PC-3 (cell line): ENCODE results near the gene EFCAB11. TPM values are rescaled to one million over a fixed set of nuclear protein-coding genes. Genes with fewer than 3 reads are reported as not detected.
A peak's percentile ranks its signal among the peaks of the same experiment; 100 is the strongest.

Experiments used
- ATAC-seq: fragments of 200-7000 bp; cut with Tn5 transposase; 2 replicates; pipeline ENCODE4 v1.9.1; 2020; ENCODE audit warnings: mild to moderate bottlenecking, moderate library complexity
- BruUV-seq: library from RNA; stranded (reverse); fragments of 400-500 nt; replicated peaks from 2 replicates; lab custom pipeline; 2021; lab: Mats Ljungman, UMichigan
- CTCF ChIA-PET: fragments of 300-600 bp; sonication (Branson Sonifier 250); formaldehyde crosslinking; loops from one replicate; lab custom pipeline; 2022; ENCODE audit warnings: antibody characterized with exemption; lab: Charles Lee
- POLR2A ChIA-PET: fragments of 300-600 bp; sonication (Branson Sonifier 250); formaldehyde crosslinking; loops from one replicate; lab custom pipeline; 2022; ENCODE audit warnings: antibody characterized with exemption; ENCODE audit not compliant: unreplicated experiment; lab: Charles Lee
- DNase-seq: peaks from one replicate; pipeline ENCODE4 v3.0.0-alpha.2; 2015
- H2AFZ ChIP-seq: fragments of 300-600 bp; sonication (generic); 2 replicates; pipeline ENCODE4 v1.6.0; 2016; ENCODE audit warnings: antibody characterized with exemption, low read length
- H3F3A ChIP-seq: fragments of 300-600 bp; sonication (generic); one replicate; pipeline ENCODE4 v1.6.0; 2017; ENCODE audit warnings: antibody characterized with exemption, low read length, control low read depth, mild to moderate bottlenecking; ENCODE audit not compliant: unreplicated experiment
- H3K27ac ChIP-seq: fragments of 300-600 bp; sonication (generic); 2 replicates; pipeline ENCODE4 v1.5.1; 2016; ENCODE audit warnings: mild to moderate bottlenecking, low read length
- H3K27me3 ChIP-seq: fragments of 300-600 bp; sonication (generic); 2 replicates; pipeline ENCODE4 v1.6.1; 2016; ENCODE audit warnings: low read length, mixed read lengths
- H3K36me3 ChIP-seq: fragments of 300-600 bp; sonication (generic); 2 replicates; pipeline ENCODE4 v1.6.1; 2016; ENCODE audit warnings: low read depth, mixed run types, low read length, mixed read lengths
- H3K4me1 ChIP-seq: fragments of 300-600 bp; sonication (generic); 2 replicates; pipeline ENCODE4 v1.5.1; 2016; ENCODE audit warnings: low read length; ENCODE audit not compliant: insufficient read depth
- H3K4me2 ChIP-seq: fragments of 300-600 bp; sonication (generic); 2 replicates; pipeline ENCODE4 v1.6.0; 2016; ENCODE audit warnings: low read length
- H3K4me3 ChIP-seq: fragments of 300-600 bp; sonication (generic); 2 replicates; pipeline ENCODE4 v1.5.1; 2016; ENCODE audit warnings: mild to moderate bottlenecking, low read length, mixed read lengths
- H3K79me2 ChIP-seq: fragments of 300-600 bp; sonication (generic); 2 replicates; pipeline ENCODE4 v1.6.1; 2017; ENCODE audit warnings: low read length, mixed read lengths
- H3K9ac ChIP-seq: fragments of 300-600 bp; sonication (generic); 2 replicates; pipeline ENCODE4 v1.6.0; 2016; ENCODE audit warnings: mild to moderate bottlenecking, low read length
- H3K9me2 ChIP-seq: fragments of 300-600 bp; sonication (generic); replicated peaks from 2 replicates; pipeline ENCODE4 v1.6.1; 2016; ENCODE audit warnings: mixed run types, low read length, mixed read lengths
- H3K9me3 ChIP-seq: fragments of 300-600 bp; sonication (generic); 2 replicates; pipeline ENCODE4 v1.6.1; 2016; ENCODE audit warnings: low read length, mixed read lengths
- H4K20me1 ChIP-seq: fragments of 300-600 bp; sonication (generic); 2 replicates; pipeline ENCODE4 v1.6.1; 2016; ENCODE audit warnings: low read length, mixed read lengths
- CTCF ChIP-seq: fragments of 300-600 bp; sonication (generic); conservative IDR thresholded peaks from 2 replicates; pipeline ENCODE4 v1.5.1; 2017; ENCODE audit warnings: antibody characterized with exemption, low read depth, mild to moderate bottlenecking, low read length
- EZH2 ChIP-seq: fragments of 300-600 bp; sonication (generic); IDR thresholded peaks from one replicate; pipeline ENCODE4 v1.6.1; 2017; ENCODE audit warnings: antibody characterized with exemption, mild to moderate bottlenecking, low read length; ENCODE audit not compliant: unreplicated experiment
- EZH2phosphoT487 ChIP-seq: fragments of 300-600 bp; sonication (generic); IDR thresholded peaks from 2 replicates; pipeline ENCODE4 v1.6.1; 2018; ENCODE audit warnings: mild to moderate bottlenecking, antibody characterized with exemption, low read length, borderline replicate concordance
- intact Hi-C: fragments of 100-400 bp; cut with micrococcal nuclease; formaldehyde crosslinking; loops from 2 replicates; pipeline ENCODE4 v1.9.0; 2023
- total RNA-seq: library from RNA; depleted of rRNA; stranded (reverse); fragments of >200 nt; gene quantifications from 2 replicates; pipeline ENCODE4 v1.2.3, GENCODE V29; 2014

EFCAB11 gene
- total RNA-seq, 1 experiment from 2014 or later = 7.0 TPM

GRCh38 chr14:89848165-89848564, 106.4 kb downstream of the EFCAB11 start:
- no peaks in the 10 kb centered on the region for H3K36me3 ChIP-seq
- no peak overlapping the region for H3K4me2 ChIP-seq
- H3K4me3 ChIP-seq = no peak overlapping the region
- ATAC-seq (no peak), DNase-seq (no peak)
- no peaks in the 10 kb centered on the region for H4K20me1 ChIP-seq
- no peaks in the 10 kb centered on the region for H3K9me2 ChIP-seq
- TF ChIP-seq CTCF = peak; percentile 44; the same call in 1 of the 2 replicates
- no peak for TF ChIP-seq EZH2
- H3K27ac ChIP-seq = no peak overlapping the region
- no peak overlapping the region for H3K9ac ChIP-seq
- H3K27me3 ChIP-seq = no peaks in the 10 kb centered on the region
- CTCF ChIA-PET = interaction anchor here (0.7 kb wide), 1 partner anchor 9 kb away, joined by 3 read pairs; no protein-coding TSS in a partner anchor
- H3F3A ChIP-seq = no peaks in the 10 kb centered on the region
- no peaks in the 10 kb centered on the region for H3K9me3 ChIP-seq
- intact Hi-C loops = no loop called here
- no TSS peak for BruUV-seq
- H3K79me2 ChIP-seq = no peaks in the 10 kb centered on the region
- no peaks in the 10 kb centered on the region for H3K4me1 ChIP-seq
- H2AFZ ChIP-seq = no peak overlapping the region
- POLR2A ChIA-PET = no interaction called here

GRCh38 chr14:89845346-89845745, 109.2 kb downstream of the EFCAB11 start:
- intact Hi-C loops = no loop called here
- Histone ChIP-seq H3K9ac (no peak overlapping the region), H2AFZ (no peak overlapping the region), H3K36me3 (no peaks in the 10 kb centered on the region), H4K20me1 (no peaks in the 10 kb centered on the region), H3K9me3 (no peaks in the 10 kb centered on the region), H3K79me2 (no peaks in the 10 kb centered on the region), H3K4me2 (no peak overlapping the region), H3K27ac (no peak overlapping the region), H3F3A (no peaks in the 10 kb centered on the region), H3K4me1 (no peaks in the 10 kb centered on the region), H3K27me3 (no peaks in the 10 kb centered on the region), H3K9me2 (no peaks in the 10 kb centered on the region), H3K4me3 (no peak overlapping the region)
- ChIA-PET CTCF (no interaction called here), POLR2A (no interaction called here)
- ATAC-seq (no peak), DNase-seq (peak; percentile 2)
- TF ChIP-seq CTCF = no peak
- no peak for TF ChIP-seq EZH2
- no peak for TF ChIP-seq EZH2phosphoT487
- BruUV-seq = no TSS peak

- Histone ChIP-seq H3K27me3 (no peaks in the 10 kb centered on the region), H3K4me3 (no peak overlapping the region), H3K9me2 (no peaks in the 10 kb centered on the region), H3K36me3 (no peaks in the 10 kb centered on the region), H3K27ac (no peak overlapping the region), H3K4me1 (no peaks in the 10 kb centered on the region), H2AFZ (no peak overlapping the region), H3K9me3 (no peaks in the 10 kb centered on the region), H3F3A (no peaks in the 10 kb centered on the region), H4K20me1 (no peaks in the 10 kb centered on the region), H3K4me2 (no peak overlapping the region), H3K79me2 (no peaks in the 10 kb centered on the region), H3K9ac (no peak overlapping the region)
- DNase-seq (no peak), ATAC-seq (no peak)
- CTCF ChIA-PET = no interaction called here
- no TSS peak for BruUV-seq
- POLR2A ChIA-PET = no interaction called here
- TF ChIP-seq EZH2 = no peak
- no peak for TF ChIP-seq CTCF
- no peak for TF ChIP-seq EZH2phosphoT487
- intact Hi-C loops = no loop called here
These were observed 110.0 kb downstream of the EFCAB11 start for GRCh38 chr14:89844508-89844907.
